22Rv1 (cell line): ENCODE results near the gene ARHGAP31.
"Not testable (repeated sequence)": the region's sequence is repeated elsewhere in the genome, so short reads cannot be mapped to it uniquely, and the experiment has no call there.

Experiments
- H3K27ac ChIP-seq: fragments of 450-650 bp; 2 replicates; pipeline ENCODE4 v1.5.1; 2017
- ZFX ChIP-seq: fragments of 450-650 bp; IDR thresholded peaks from 2 replicates; pipeline ENCODE4 v1.6.1; 2017; ENCODE audit warnings: antibody characterized with exemption, borderline replicate concordance
- TF ChIP-seq, protein P1 (sequence below): fragments of 450-650 bp; IDR thresholded peaks from 2 replicates; pipeline ENCODE4 v1.5.1; 2017; ENCODE audit warnings: mild to moderate bottlenecking

ARHGAP31 gene

DNA sequence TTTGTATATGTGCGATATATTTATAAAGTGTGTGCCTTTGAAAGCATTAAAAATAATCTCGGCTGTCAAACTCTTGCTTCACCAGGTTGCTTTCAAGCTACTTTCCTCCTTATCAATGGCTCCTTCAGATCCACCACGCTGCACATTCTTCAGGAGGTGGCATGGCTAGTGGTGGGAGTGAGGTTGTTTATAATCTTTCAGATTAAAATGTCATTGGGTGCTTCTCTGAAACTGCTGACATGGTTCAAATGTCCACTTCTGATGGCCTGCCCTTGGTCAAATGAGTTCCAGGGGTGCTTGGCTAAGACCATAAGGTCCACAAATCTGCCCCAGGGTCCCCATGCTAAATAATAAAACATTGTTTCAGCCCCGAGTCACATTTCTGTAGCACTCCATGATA lies 36.7 kb downstream of the ARHGAP31 start:
- H3K27ac ChIP-seq, result no peak overlapping the region

DNA sequence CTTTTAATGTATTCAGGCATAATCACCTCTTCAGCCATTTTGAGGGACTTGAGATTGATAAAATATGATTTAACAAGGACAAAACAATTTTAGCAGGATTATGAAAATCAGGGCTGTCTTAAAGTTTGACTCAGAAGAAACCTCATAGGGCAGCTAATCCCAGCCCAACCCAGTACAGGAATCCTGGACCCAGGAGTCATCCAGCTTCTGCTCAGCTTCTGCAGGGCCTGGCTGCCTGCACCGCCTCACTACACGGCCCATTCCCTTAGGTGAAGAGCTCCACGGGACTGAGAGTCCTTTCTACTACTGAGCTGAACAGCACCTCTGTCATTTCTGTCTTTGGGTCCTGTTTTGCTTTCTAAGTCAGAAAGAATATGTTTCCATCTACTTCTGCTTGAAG lies 37.5 kb downstream of the ARHGAP31 start:
- no peak overlapping the region for H3K27ac ChIP-seq

More for the DNA sequence above, 36.7 kb downstream of the ARHGAP31 start:
- no peak for TF ChIP-seq ZFX
- TF ChIP-seq, protein P1, sequence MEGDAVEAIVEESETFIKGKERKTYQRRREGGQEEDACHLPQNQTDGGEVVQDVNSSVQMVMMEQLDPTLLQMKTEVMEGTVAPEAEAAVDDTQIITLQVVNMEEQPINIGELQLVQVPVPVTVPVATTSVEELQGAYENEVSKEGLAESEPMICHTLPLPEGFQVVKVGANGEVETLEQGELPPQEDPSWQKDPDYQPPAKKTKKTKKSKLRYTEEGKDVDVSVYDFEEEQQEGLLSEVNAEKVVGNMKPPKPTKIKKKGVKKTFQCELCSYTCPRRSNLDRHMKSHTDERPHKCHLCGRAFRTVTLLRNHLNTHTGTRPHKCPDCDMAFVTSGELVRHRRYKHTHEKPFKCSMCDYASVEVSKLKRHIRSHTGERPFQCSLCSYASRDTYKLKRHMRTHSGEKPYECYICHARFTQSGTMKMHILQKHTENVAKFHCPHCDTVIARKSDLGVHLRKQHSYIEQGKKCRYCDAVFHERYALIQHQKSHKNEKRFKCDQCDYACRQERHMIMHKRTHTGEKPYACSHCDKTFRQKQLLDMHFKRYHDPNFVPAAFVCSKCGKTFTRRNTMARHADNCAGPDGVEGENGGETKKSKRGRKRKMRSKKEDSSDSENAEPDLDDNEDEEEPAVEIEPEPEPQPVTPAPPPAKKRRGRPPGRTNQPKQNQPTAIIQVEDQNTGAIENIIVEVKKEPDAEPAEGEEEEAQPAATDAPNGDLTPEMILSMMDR, result no peak

DNA sequence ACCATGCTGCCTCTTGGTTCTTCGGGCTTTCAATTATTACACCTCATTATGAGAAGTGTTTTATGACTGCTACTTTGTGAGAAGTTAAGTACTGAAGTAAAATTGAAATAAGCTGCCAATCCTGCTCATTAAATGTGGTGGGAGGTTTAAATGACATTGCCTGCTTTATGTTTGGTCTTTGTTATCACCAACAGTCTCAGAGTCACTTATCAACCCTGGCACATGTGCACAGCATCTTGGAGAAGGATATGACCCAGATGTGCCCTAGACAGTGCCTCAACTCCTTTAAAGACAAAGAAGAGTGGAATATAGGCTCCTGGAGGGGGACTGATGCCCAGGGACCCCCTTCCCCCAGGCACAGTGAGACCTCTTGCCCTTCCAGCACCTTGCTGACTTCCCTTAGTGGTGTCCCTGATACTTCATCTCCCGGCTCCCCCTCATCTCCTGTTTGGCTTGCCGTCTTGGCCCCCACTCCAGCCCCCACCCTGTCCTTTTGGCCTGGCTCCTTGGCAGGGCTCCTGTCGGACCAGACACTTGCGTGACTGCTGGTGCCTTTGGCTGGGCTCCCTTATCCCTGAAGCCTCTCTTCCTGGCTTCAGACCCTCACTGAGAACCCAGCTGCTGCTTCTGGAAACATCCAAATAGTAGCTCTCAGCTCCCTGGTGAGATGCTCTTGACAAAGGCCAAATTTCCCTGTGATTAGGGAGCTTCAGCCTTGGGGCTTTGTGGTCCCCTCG lies 39.8 kb downstream of the ARHGAP31 start:
- H3K27ac ChIP-seq, result no peak overlapping the region
- no peak for TF ChIP-seq ZFX
- TF ChIP-seq, protein P1, result no peak

More for the DNA sequence above, 37.5 kb downstream of the ARHGAP31 start:
- no peak for TF ChIP-seq ZFX
- TF ChIP-seq, protein P1, result no peak

DNA sequence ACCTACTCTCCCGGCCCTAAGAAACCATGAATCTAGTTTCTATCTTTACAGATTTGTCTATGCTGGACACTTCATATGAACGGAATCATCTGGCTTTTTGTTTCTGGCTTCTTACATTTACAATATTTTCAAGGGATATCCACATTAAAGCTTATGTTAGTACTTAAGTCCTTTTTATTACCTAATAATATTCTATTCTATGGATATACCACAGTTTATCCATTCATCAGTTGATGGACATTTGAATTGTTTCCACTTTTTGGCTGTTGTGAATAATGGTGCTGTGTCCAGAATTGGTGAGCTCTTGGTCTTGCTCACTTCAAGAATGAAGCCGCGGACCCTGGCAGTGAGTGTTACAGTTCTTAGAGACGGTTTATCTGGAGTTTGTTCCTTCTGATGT lies 42.6 kb downstream of the ARHGAP31 start:
- TF ChIP-seq ZFX, result no peak
- TF ChIP-seq, protein P1, result no peak
- H3K27ac ChIP-seq, result no peak overlapping the region

DNA sequence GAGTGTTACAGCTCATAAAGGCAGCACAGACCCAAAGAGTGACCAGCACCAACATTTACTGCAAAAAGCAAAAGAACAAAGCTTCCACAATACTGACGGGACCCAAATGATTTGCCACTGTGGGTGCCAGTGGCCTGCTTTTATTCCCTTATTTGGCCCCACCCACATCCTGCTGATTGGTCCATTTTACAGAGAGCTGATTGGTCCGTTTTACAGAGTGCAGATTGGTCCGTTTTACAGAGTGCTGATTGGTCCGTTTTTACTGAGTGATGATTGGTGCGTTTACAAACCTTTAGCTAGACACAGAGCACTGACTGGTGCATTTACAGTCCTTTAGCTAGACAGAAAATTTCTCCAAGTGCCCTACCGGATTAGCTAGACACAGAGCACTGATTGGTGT lies 43.2 kb downstream of the ARHGAP31 start:
- H3K27ac ChIP-seq, result not testable (repeated sequence)

DNA sequence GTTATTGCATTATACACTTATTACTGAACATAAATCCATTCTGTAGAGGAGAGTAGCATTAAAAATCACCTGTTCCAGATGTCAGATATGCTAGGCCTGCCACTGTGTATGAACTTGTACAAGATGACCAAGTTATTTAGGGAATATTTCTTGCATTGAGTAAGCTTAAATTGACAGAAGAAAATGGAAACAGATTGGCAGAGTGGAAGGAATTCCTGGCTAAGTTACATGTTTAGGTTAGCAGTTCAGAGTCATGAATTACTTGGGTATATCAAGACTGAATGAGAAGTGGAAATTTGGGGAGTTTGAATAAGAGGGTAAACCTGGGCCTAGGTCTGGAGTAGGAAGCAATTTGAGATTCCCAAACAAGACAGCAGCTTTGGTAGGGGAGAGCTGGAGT lies 44.6 kb downstream of the ARHGAP31 start:
- TF ChIP-seq ZFX, result no peak
- TF ChIP-seq, protein P1, result no peak
- no peak overlapping the region for H3K27ac ChIP-seq

DNA sequence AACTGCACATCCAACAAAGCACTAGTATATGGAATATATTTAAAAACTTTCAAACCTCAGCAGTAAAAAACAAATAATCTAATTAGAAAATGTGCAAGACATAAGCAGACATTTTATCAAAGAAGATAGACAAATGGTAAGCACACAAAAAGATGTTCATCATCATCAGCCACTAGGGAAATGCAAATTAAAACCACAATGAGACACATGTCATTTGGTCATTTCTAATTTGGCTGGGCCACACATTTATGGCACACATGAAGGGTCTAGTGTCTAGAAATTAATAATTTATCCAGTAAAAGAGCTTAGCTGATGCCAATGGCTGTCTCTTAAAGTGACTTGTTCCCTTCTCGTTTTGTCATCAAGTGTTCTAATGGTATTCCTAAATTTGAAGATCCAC lies 45.8 kb downstream of the ARHGAP31 start:
- no peak for TF ChIP-seq ZFX
- TF ChIP-seq, protein P1, result no peak
- no peak overlapping the region for H3K27ac ChIP-seq

DNA sequence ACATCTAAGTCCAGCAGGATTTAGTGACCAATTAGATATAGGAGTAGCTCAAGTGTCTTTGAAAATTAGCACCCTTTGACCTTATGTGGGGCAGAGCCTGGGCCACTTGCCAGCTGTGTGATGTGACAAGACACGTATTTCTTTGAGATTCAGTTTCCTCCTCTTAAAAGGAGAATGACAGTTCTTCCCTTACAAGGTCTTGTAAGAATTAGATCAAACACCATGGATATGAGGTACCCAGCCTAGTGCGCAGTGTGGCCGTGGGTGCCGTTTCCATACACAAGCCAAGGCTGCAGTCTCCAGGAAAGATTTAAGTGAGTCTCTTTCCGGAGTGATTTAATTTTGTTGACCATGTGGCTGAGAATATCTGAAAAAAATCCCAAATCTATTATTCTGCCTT lies 46.3 kb downstream of the ARHGAP31 start:
- no peak overlapping the region for H3K27ac ChIP-seq

More for the DNA sequence above, 46.3 kb downstream of the ARHGAP31 start:
- TF ChIP-seq, protein P1, result no peak
- TF ChIP-seq ZFX, result no peak
